ENCODE measurements around the gene G6PC2.

G6PC2 gene

DNA sequence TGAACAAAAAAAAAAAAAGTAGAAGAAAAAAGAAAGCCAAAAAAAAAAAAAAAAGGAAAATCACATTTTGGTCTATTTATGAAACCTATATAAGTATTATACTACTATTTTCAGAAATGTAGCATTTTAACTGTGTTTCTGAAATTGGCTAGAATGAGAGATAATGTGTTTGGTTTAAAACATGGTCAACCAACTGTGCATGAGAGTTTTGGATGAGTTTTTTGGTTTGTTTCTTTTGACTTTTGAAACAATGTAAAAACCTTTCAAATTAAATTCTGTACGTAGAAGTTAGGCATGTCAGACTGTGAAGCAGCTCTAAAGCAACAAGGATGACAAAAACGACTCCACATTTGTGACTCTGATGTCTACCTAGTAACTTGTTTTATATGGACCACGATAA, 45.5 kb upstream of the G6PC2 start:
- TF ChIP-seq TAF1 (IDR thresholded peaks at IDR 0.05; ENCODE audit: borderline replicate concordance, insufficient read depth, low read length), result no peak
- TF ChIP-seq REST (IDR thresholded peaks at IDR 0.05; ENCODE audit: insufficient read depth in 1 of 2, low read depth in 2 of 2, low read length in 2 of 2), result no peak
- TF ChIP-seq FOXP2 (optimal IDR thresholded peaks at IDR 0.05; ENCODE audit: borderline replicate concordance, extremely low read depth, extremely low read length, insufficient read depth), result no peak
- TF ChIP-seq POLR2AphosphoS5 (IDR thresholded peaks at IDR 0.05; ENCODE audit: low read depth, low read length), result no peak
- TF ChIP-seq SIN3A (IDR thresholded peaks at IDR 0.05; ENCODE audit: borderline replicate concordance, insufficient read depth, low read length), result no peak

GRCh38 chr2:168858146-168858545, 42.9 kb upstream of the G6PC2 start:
- no peak for TF ChIP-seq POLR2AphosphoS5 (IDR thresholded peaks at IDR 0.05; ENCODE audit: low read depth, low read length)
- TF ChIP-seq REST (IDR thresholded peaks at IDR 0.05; ENCODE audit: insufficient read depth in 1 of 2, low read depth in 2 of 2, low read length in 2 of 2), result no peak
- no peak for TF ChIP-seq TAF1 (IDR thresholded peaks at IDR 0.05; ENCODE audit: borderline replicate concordance, insufficient read depth, low read length)
- TF ChIP-seq FOXP2 (optimal IDR thresholded peaks at IDR 0.05; ENCODE audit: borderline replicate concordance, extremely low read depth, extremely low read length, insufficient read depth), result no peak
- no peak for TF ChIP-seq SIN3A (IDR thresholded peaks at IDR 0.05; ENCODE audit: borderline replicate concordance, insufficient read depth, low read length)

- TF ChIP-seq TAF1 (IDR thresholded peaks at IDR 0.05; ENCODE audit: borderline replicate concordance, insufficient read depth, low read length) (no peak), SIN3A (IDR thresholded peaks at IDR 0.05; ENCODE audit: borderline replicate concordance, insufficient read depth, low read length) (no peak), REST (IDR thresholded peaks at IDR 0.05; ENCODE audit: insufficient read depth in 1 of 2, low read depth in 2 of 2, low read length in 2 of 2) (no peak), FOXP2 (optimal IDR thresholded peaks at IDR 0.05; ENCODE audit: borderline replicate concordance, extremely low read depth, extremely low read length, insufficient read depth) (no peak), POLR2AphosphoS5 (IDR thresholded peaks at IDR 0.05; ENCODE audit: low read depth, low read length) (no peak)
Measured at GRCh38 chr2:168874368-168875054, 26.6 kb upstream of the G6PC2 start.

DNA sequence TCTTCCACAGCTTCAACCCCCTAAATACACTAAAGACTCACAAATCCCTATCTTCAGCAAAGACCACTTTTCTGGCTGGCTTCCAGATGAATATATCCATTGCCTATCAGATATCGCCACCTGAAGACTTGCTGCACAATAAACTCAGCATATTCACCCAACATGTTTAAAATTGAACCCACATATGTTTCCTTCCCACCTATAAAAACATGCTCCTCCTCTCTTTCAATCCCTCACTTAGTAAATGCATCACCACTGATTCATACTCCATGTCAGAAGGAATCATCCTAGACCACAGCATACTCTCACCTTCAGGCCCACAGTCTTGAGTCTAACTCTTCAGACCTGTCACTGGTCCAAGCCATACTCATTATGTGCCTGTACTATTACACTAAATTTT, 16.1 kb upstream of the G6PC2 start:
- TF ChIP-seq POLR2AphosphoS5 (IDR thresholded peaks at IDR 0.05; ENCODE audit: low read depth, low read length) (no peak), FOXP2 (optimal IDR thresholded peaks at IDR 0.05; ENCODE audit: borderline replicate concordance, extremely low read depth, extremely low read length, insufficient read depth) (no peak), SIN3A (IDR thresholded peaks at IDR 0.05; ENCODE audit: borderline replicate concordance, insufficient read depth, low read length) (no peak), REST (IDR thresholded peaks at IDR 0.05; ENCODE audit: insufficient read depth in 1 of 2, low read depth in 2 of 2, low read length in 2 of 2) (no peak), TAF1 (IDR thresholded peaks at IDR 0.05; ENCODE audit: borderline replicate concordance, insufficient read depth, low read length) (no peak)
